KMS-11 (cell line): ENCODE results near the gene PIGT.

ENCODE experiments used
- H2AFZ ChIP-seq: fragments of 200-600 bp; sonication (generic); 2 replicates; pipeline ENCODE4 v1.6.1; 2016; ENCODE audit warnings: antibody characterized with exemption, mixed run types, low read depth
- H3K27ac ChIP-seq: fragments of 200-600 bp; sonication (generic); 2 replicates; pipeline ENCODE4 v1.6.1; 2016; ENCODE audit warnings: mild to moderate bottlenecking, mixed run types
- H3K27me3 ChIP-seq: fragments of 200-600 bp; sonication (generic); 2 replicates; pipeline ENCODE4 v1.6.1; 2017; ENCODE audit warnings: mild to moderate bottlenecking, low read depth, mixed run types, moderate library complexity; ENCODE audit not compliant: insufficient read depth
- H3K36me3 ChIP-seq: fragments of 200-600 bp; sonication (generic); 2 replicates; pipeline ENCODE4 v1.6.1; 2017; ENCODE audit warnings: mild to moderate bottlenecking, mixed run types; ENCODE audit not compliant: insufficient read depth
- H3K4me1 ChIP-seq: fragments of 200-600 bp; sonication (generic); 2 replicates; pipeline ENCODE4 v1.6.1; 2016; ENCODE audit warnings: mild to moderate bottlenecking, low read depth, mixed run types; ENCODE audit not compliant: poor library complexity, severe bottlenecking
- H3K4me2 ChIP-seq: fragments of 200-600 bp; sonication (generic); 2 replicates; pipeline ENCODE4 v1.7.0; 2016; ENCODE audit warnings: mild to moderate bottlenecking, mixed run types
- H3K4me3 ChIP-seq: fragments of 200-600 bp; sonication (generic); IDR thresholded peaks from 2 replicates; pipeline ENCODE4 v1.6.1; 2017; ENCODE audit warnings: low read depth, low read length, mixed read lengths; ENCODE audit not compliant: insufficient read depth
- H3K79me2 ChIP-seq: fragments of 200-600 bp; sonication (generic); 2 replicates; pipeline ENCODE4 v1.6.1; 2016; ENCODE audit warnings: low read depth, mixed run types; ENCODE audit not compliant: insufficient read depth
- H3K9ac ChIP-seq: fragments of 200-600 bp; sonication (generic); 2 replicates; pipeline ENCODE4 v1.6.1; 2016; ENCODE audit warnings: mild to moderate bottlenecking, mixed run types
- H4K20me1 ChIP-seq: fragments of 200-600 bp; sonication (generic); 2 replicates; pipeline ENCODE4 v1.6.1; 2016; ENCODE audit warnings: mild to moderate bottlenecking, mixed run types; ENCODE audit not compliant: insufficient read depth
- TF ChIP-seq, protein P1 (sequence below): fragments of 200-600 bp; sonication (generic); conservative IDR thresholded peaks from 2 replicates; pipeline ENCODE4 v1.6.1; 2017; ENCODE audit warnings: low read depth, mild to moderate bottlenecking, antibody characterized with exemption, low read length, moderate library complexity, mixed read lengths

PIGT gene

DNA sequence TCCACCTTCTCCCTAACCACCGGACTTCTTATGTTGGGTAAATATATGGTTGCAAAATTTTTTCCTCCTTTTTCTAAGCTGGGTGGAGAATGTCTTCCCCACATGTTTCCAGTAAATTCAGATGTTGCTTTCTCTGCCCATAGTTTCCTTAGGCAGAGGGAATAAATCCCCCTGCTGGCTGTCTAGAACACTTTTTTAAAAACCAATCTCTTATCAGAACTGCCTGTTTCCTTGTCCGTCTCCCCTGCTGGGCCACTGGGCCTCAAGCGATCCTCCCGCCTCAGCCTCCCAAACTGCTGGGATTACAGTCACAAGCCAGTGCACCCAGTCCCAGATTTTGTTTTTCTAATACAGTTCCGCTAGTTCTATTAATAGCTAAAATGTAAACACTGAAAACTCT is 43.7 kb downstream of the PIGT start:
- Histone ChIP-seq H3K27ac (no peak overlapping the region), H3K4me2 (no peak overlapping the region), H3K27me3 (no peaks in the 10 kb centered on the region), H3K4me3 (no peak overlapping the region), H2AFZ (no peak overlapping the region), H4K20me1 (no peaks in the 10 kb centered on the region), H3K9ac (no peak overlapping the region), H3K36me3 (no peaks in the 10 kb centered on the region), H3K4me1 (peaks cover 6% of the 10 kb centered on the region), H3K79me2 (no peaks in the 10 kb centered on the region)
- TF ChIP-seq, protein P1, sequence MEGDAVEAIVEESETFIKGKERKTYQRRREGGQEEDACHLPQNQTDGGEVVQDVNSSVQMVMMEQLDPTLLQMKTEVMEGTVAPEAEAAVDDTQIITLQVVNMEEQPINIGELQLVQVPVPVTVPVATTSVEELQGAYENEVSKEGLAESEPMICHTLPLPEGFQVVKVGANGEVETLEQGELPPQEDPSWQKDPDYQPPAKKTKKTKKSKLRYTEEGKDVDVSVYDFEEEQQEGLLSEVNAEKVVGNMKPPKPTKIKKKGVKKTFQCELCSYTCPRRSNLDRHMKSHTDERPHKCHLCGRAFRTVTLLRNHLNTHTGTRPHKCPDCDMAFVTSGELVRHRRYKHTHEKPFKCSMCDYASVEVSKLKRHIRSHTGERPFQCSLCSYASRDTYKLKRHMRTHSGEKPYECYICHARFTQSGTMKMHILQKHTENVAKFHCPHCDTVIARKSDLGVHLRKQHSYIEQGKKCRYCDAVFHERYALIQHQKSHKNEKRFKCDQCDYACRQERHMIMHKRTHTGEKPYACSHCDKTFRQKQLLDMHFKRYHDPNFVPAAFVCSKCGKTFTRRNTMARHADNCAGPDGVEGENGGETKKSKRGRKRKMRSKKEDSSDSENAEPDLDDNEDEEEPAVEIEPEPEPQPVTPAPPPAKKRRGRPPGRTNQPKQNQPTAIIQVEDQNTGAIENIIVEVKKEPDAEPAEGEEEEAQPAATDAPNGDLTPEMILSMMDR: no peak; the same call in none of the 2 replicates

DNA sequence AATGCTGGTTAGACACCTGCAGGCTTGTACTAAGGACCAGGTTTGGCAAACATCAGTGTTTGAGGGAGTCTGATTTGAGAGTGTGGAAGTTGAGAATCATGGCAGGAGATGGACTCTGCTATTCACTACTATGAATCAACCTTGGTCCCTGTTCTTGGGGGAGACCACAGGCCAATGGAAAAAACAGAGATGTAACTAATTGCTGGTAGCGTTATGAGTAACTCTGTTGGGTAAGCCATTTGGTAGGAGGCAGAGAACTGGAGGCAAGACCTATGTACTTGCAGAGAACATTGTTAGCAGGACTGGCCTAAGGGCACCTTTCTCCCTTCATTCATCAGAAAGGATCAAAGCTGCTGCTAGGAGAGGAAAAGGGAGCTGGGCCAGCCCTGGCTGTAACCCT is 45.3 kb downstream of the PIGT start:
- Histone ChIP-seq H3K36me3 (no peaks in the 10 kb centered on the region), H3K27ac (no peak overlapping the region), H3K9ac (no peak overlapping the region), H3K27me3 (no peaks in the 10 kb centered on the region), H2AFZ (no peak overlapping the region), H3K4me3 (no peak overlapping the region), H4K20me1 (no peaks in the 10 kb centered on the region), H3K4me2 (no peak overlapping the region), H3K4me1 (peaks cover 6% of the 10 kb centered on the region), H3K79me2 (no peaks in the 10 kb centered on the region)
- TF ChIP-seq, protein P1: no peak

DNA sequence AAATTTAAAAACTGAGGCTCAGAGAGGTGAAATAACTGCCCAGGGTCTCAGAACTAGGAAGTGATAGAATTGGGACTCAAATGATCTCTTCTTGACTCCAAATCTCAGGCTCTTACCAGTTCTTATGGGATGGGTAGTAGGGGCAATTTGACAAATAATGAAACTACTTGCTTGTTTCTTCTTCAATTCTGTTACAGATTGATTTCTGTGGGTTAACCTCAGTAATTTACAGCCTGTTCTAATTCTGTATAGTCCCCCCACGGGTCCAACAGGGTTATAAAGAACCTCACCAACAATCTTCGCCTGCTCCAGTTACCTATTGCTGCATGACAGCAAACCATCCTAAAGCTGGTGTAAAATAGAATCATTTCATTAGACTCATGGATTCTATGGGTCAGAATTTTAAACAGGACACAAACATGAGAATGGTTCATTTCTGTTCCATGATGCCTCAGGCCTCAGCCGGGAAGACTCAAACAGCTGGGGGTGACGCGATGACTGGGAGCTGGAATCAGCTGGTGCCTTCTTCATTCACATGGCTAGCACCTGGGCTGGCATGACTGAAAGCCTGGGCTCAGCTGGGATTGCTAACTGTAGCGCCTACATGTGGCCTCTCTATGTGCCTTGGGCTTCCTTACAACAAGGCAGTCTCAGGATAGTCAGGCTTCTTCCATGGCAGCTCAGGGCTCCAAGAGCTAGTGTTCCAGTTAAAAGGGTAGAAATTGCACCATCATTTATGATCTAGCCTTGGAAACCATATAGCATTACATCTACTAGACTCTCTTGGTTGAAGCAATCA is 47.0 kb downstream of the PIGT start:
- no peaks in the 10 kb centered on the region for H4K20me1 ChIP-seq
- no peaks in the 10 kb centered on the region for H3K27me3 ChIP-seq
- no peak overlapping the region for H2AFZ ChIP-seq
- no peak overlapping the region for H3K4me2 ChIP-seq
- TF ChIP-seq, protein P1: no peak
- no peak overlapping the region for H3K4me3 ChIP-seq
- no peak overlapping the region for H3K9ac ChIP-seq
- no peak overlapping the region for H3K27ac ChIP-seq
- no peaks in the 10 kb centered on the region for H3K36me3 ChIP-seq
- H3K4me1 ChIP-seq: peaks cover 6% of the 10 kb centered on the region
- no peaks in the 10 kb centered on the region for H3K79me2 ChIP-seq

DNA sequence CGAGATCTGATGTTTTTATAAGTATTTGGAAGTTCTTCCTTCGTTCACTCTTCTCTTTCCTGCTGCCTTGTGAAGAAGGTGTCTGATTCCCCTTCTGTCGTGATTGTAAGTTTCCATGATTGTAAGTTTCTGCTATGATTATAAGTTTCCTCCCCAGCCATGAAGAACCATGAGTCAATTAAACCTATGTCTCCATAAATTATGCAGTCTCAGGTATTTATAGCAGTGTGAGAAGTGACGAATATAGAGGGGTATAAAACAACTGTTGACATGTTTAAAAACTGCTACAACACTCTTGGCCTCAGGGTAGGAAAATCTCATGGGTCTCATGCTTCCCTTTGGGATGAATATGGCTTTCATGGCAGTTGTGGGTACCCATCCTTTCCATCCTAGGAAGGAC is 47.8 kb downstream of the PIGT start:
- Histone ChIP-seq H3K4me3 (no peak overlapping the region), H3K27me3 (no peaks in the 10 kb centered on the region), H3K79me2 (no peaks in the 10 kb centered on the region), H4K20me1 (no peaks in the 10 kb centered on the region), H2AFZ (no peak overlapping the region), H3K4me1 (peaks cover 6% of the 10 kb centered on the region), H3K9ac (no peak overlapping the region), H3K27ac (no peak overlapping the region), H3K36me3 (no peaks in the 10 kb centered on the region), H3K4me2 (no peak overlapping the region)
- TF ChIP-seq, protein P1: no peak
